ENCODE data around the gene HSD11B2. TPM values are rescaled to one million over a fixed set of nuclear protein-coding genes. Genes with fewer than 3 reads are reported as not detected.

Gene HSD11B2
- total and polyA plus RNA-seq, 10 donors, result 0.85 to 18.3 (median 4.2) TPM

DNA sequence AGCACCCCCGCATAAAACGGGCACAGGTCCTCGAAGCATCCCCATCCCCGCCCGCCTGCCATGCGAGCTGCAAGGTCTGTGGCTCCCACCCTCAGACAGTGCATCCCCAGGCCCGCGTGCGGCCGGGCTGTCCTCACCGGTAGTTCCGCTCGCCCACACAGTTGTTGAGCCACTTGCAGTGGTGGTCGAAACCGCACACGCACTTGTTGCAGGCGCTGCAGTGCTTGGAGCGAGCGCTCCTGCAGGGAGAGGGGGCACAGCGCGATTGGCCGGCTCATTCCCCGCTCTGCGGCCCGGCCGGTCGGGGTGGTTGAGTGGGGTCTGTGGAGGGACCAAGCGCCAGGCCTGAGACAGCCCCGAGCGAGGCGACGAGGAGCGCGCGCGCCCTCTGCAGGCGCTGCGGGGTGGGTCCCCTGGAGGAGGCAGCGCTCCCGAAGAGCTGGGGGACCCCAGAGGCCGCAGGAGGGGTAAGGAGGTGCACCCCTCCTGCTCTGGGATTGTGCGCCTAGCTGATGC lies 31.6 kb upstream of the HSD11B2 start:
- Histone ChIP-seq H3K27me3 (replicated peaks in 1 of 7) (peaks cover 0 to 38% (median 9%) of the 10 kb centered on the region in 7 donors), H3K4me1 (peaks cover 16 to 62% (median 42%) of the 10 kb centered on the region in 6 donors), H3K9me3 (no peaks in the 10 kb centered on the region), H3K36me3 (no peaks in the 10 kb centered on the region), H3K4me3 (peak overlapping the region in 2 of 8 donors; percentile 7 to 40), H3K27ac (no peak overlapping the region)
- TF ChIP-seq CTCF (IDR thresholded peaks at IDR 0.05 in 8 of 11, conservative IDR thresholded peaks at IDR 0.05 in 3 of 11), result peak; percentile 45 to 90 (median 79)
- TF ChIP-seq POLR2A (IDR thresholded peaks at IDR 0.05), result no peak
- peak; percentile 18 to 68 (median 59) for TF ChIP-seq POLR2AphosphoS5 (IDR thresholded peaks at IDR 0.05)
- intact Hi-C loops (cut with DNase I; ENCODE audit: low total_unique reads), result no loop called here
- peak; percentile 86 for DNase-seq
- WGBS, 5 donors, result 21 to 40% (median 31%) methylated on average over 14 to 42 of the region's 42 CpGs

GRCh38 chr16:67399749-67400704 lies 30.9 kb upstream of the HSD11B2 start:
- Histone ChIP-seq H3K4me3 (no peak overlapping the region), H3K36me3 (no peaks in the 10 kb centered on the region), H3K9me3 (no peaks in the 10 kb centered on the region), H3K27ac (no peak overlapping the region), H3K4me1 (peaks cover 15 to 57% (median 37%) of the 10 kb centered on the region in 6 donors), H3K27me3 (replicated peaks in 1 of 7) (peaks cover 0 to 30% (median 2%) of the 10 kb centered on the region in 7 donors)
- TF ChIP-seq POLR2A (IDR thresholded peaks at IDR 0.05) (no peak), CTCF (IDR thresholded peaks at IDR 0.05 in 8 of 11, conservative IDR thresholded peaks at IDR 0.05 in 3 of 11) (peak in 6 of 11 experiments; percentile 4 to 56 (median 38)), POLR2AphosphoS5 (IDR thresholded peaks at IDR 0.05) (no peak)
- 63 to 81% (median 78%) methylated on average over 12 to 19 of the region's 19 CpGs for whole genome bisulfite sequencing, 5 donors
- peak; percentile 71 for DNase-seq
- intact Hi-C loops (cut with DNase I; ENCODE audit: low total_unique reads), result loop anchor here (10.0 kb wide), 1 partner anchor 135 kb away; no protein-coding TSS in a partner anchor

DNA sequence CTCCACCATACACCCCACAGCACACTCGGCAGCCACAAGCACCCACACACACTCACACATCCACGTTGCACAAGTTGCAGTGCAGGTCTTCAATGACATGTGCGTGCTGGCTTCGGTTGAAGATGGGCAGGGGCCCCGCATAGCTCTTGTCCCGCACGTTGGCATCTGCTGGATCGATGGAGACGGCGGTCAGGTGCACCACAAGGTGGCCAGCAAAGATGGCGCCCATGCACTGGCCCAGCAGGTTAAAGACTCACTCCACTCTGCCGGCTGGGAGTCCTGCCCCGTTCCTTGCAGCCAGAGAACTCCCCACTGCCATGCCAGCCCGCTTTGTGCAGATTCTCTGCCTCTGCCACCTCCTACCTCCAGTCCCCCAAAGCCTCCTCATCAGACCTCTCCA lies 30.0 kb upstream of the HSD11B2 start:
- intact Hi-C loops (cut with DNase I; ENCODE audit: low total_unique reads), result loop anchor here (10.0 kb wide), 1 partner anchor 136 kb away; no protein-coding TSS in a partner anchor
- Histone ChIP-seq H3K36me3 (no peaks in the 10 kb centered on the region), H3K9me3 (no peaks in the 10 kb centered on the region), H3K27me3 (replicated peaks in 1 of 7) (peaks cover 0 to 21% (median 0%) of the 10 kb centered on the region in 7 donors), H3K4me1 (peaks cover 11 to 49% (median 28%) of the 10 kb centered on the region in 6 donors), H3K27ac (no peak overlapping the region), H3K4me3 (no peak overlapping the region)
- TF ChIP-seq POLR2AphosphoS5 (IDR thresholded peaks at IDR 0.05) (no peak), CTCF (IDR thresholded peaks at IDR 0.05 in 8 of 11, conservative IDR thresholded peaks at IDR 0.05 in 3 of 11) (no peak), POLR2A (IDR thresholded peaks at IDR 0.05) (no peak)
- DNase-seq, result no peak
- WGBS, 5 donors, result 93 to 96% (median 94%) methylated on average over 12 to 14 of the region's 14 CpGs

All from spleen (tissue), 11 donors.